Measurements from ENCODE around the gene EFCAB6.

Gene EFCAB6

GRCh38 chr22:43742154-43742950, 69.8 kb downstream of the EFCAB6 start:
- no peak for DNase-seq

- no peak for DNase-seq
Measured at GRCh38 chr22:43740587-43741270, 71.4 kb downstream of the EFCAB6 start.

- DNase-seq: no peak
Measured at GRCh38 chr22:43739851-43740379, 72.2 kb downstream of the EFCAB6 start.

GRCh38 chr22:43737150-43737828, 74.8 kb downstream of the EFCAB6 start:
- DNase-seq: no peak

- DNase-seq: no peak
Measured at GRCh38 chr22:43736651-43737050, 75.5 kb downstream of the EFCAB6 start.

- no peak for DNase-seq
Measured at GRCh38 chr22:43734370-43735150, 77.5 kb downstream of the EFCAB6 start.

GRCh38 chr22:43733138-43733537, 79.0 kb downstream of the EFCAB6 start:
- no peak for DNase-seq

GRCh38 chr22:43731988-43732387, 80.1 kb downstream of the EFCAB6 start:
- DNase-seq: peak; percentile 31

- DNase-seq: no peak
Measured at GRCh38 chr22:43726964-43727543, 85.1 kb downstream of the EFCAB6 start.

GRCh38 chr22:43726322-43726721, 85.8 kb downstream of the EFCAB6 start:
- DNase-seq: no peak

- peak; percentile 56 for DNase-seq
Measured at GRCh38 chr22:43723816-43724215, 88.3 kb downstream of the EFCAB6 start.

GRCh38 chr22:43722444-43722843, 89.7 kb downstream of the EFCAB6 start:
- no peak for DNase-seq

GRCh38 chr22:43720716-43721115, 91.4 kb downstream of the EFCAB6 start:
- DNase-seq: no peak

GRCh38 chr22:43714104-43714503, 98.0 kb downstream of the EFCAB6 start:
- DNase-seq: no peak

- no peak for DNase-seq
Measured at GRCh38 chr22:43711681-43712080, 100.4 kb downstream of the EFCAB6 start.

GRCh38 chr22:43707648-43708047, 104.5 kb downstream of the EFCAB6 start:
- DNase-seq: no peak

GRCh38 chr22:43706571-43707328, 105.4 kb downstream of the EFCAB6 start:
- no peak for DNase-seq

- no peak for DNase-seq
Measured at GRCh38 chr22:43706151-43706550, 106.0 kb downstream of the EFCAB6 start.

GRCh38 chr22:43704051-43704450, 108.1 kb downstream of the EFCAB6 start:
- no peak for DNase-seq

- DNase-seq: no peak
Measured at GRCh38 chr22:43698403-43698802, 113.7 kb downstream of the EFCAB6 start.

GRCh38 chr22:43697894-43698293, 114.2 kb downstream of the EFCAB6 start:
- no peak for DNase-seq

- DNase-seq: no peak
Measured at GRCh38 chr22:43693249-43693648, 118.9 kb downstream of the EFCAB6 start.

Data from fibroblast of skin of right biceps (primary cell).